Measurements from ENCODE around the gene RELN. TPM values are rescaled to one million over a fixed set of nuclear protein-coding genes. Genes with fewer than 3 reads are reported as not detected.

RELN gene
- total and polyA plus RNA-seq, 9 of the 15 experiments (the other 6 are each of a cell fraction or from before 2014, with no cell fraction given) = 12.9 to 43.2 (median 18.1) TPM

DNA sequence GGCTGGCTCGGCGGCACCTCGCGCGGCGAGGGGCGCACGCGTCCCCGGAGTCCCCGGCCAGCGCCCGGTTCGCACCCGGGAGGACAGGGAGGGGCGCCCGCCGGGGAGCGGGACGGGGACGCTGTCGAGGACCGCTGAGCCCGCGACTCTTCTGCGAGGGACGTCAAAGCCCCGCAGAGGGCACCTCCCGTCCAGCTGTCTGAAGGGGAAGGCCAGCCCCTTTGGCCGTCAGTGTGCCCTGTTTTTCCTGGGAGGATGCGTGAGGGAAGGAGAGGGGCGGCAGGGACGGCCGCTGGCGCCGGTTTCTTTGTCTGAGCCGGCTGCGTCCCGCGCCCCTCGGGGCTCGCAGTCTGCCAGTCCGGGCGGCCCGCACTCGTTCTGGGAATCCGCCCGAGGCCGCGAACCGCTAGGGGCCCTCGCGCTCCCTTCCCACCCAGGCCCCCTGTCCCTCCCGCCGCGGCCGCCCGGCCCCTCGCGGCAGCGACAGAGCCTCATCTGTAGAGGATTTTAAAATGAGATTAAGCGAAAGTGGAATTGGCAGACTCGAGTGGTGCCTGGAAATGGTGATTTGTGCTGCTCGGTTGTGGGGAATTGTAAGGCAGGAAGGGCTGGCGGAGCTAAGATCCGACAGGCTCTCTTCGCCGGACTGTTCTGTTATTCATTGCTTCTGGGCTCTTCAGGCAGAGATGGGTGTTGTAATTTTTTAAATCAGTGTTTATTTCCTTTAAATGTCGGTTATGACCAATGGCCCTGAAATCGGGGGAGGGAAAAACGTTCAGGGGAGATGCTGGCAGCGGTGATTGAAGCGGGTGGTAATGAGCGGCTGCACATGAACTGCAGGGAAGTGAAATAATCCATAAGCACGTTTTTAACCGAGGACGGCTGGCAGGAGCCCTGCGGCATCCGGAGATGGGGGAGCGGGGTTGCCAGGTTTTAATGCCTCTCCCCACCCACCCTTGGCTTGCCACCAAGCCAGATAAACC lies 618 bp upstream of the RELN start (continued):
- no peak for TF ChIP-seq PYGO2 (tag; IDR thresholded peaks at IDR 0.05)
- TF ChIP-seq ZBTB7A (IDR thresholded peaks at IDR 0.05; ENCODE audit: borderline replicate concordance, control insufficient read depth, low read depth, low read length) = peak; percentile 85; the same call in 1 of the 2 replicates
- TF ChIP-seq, protein P1, sequence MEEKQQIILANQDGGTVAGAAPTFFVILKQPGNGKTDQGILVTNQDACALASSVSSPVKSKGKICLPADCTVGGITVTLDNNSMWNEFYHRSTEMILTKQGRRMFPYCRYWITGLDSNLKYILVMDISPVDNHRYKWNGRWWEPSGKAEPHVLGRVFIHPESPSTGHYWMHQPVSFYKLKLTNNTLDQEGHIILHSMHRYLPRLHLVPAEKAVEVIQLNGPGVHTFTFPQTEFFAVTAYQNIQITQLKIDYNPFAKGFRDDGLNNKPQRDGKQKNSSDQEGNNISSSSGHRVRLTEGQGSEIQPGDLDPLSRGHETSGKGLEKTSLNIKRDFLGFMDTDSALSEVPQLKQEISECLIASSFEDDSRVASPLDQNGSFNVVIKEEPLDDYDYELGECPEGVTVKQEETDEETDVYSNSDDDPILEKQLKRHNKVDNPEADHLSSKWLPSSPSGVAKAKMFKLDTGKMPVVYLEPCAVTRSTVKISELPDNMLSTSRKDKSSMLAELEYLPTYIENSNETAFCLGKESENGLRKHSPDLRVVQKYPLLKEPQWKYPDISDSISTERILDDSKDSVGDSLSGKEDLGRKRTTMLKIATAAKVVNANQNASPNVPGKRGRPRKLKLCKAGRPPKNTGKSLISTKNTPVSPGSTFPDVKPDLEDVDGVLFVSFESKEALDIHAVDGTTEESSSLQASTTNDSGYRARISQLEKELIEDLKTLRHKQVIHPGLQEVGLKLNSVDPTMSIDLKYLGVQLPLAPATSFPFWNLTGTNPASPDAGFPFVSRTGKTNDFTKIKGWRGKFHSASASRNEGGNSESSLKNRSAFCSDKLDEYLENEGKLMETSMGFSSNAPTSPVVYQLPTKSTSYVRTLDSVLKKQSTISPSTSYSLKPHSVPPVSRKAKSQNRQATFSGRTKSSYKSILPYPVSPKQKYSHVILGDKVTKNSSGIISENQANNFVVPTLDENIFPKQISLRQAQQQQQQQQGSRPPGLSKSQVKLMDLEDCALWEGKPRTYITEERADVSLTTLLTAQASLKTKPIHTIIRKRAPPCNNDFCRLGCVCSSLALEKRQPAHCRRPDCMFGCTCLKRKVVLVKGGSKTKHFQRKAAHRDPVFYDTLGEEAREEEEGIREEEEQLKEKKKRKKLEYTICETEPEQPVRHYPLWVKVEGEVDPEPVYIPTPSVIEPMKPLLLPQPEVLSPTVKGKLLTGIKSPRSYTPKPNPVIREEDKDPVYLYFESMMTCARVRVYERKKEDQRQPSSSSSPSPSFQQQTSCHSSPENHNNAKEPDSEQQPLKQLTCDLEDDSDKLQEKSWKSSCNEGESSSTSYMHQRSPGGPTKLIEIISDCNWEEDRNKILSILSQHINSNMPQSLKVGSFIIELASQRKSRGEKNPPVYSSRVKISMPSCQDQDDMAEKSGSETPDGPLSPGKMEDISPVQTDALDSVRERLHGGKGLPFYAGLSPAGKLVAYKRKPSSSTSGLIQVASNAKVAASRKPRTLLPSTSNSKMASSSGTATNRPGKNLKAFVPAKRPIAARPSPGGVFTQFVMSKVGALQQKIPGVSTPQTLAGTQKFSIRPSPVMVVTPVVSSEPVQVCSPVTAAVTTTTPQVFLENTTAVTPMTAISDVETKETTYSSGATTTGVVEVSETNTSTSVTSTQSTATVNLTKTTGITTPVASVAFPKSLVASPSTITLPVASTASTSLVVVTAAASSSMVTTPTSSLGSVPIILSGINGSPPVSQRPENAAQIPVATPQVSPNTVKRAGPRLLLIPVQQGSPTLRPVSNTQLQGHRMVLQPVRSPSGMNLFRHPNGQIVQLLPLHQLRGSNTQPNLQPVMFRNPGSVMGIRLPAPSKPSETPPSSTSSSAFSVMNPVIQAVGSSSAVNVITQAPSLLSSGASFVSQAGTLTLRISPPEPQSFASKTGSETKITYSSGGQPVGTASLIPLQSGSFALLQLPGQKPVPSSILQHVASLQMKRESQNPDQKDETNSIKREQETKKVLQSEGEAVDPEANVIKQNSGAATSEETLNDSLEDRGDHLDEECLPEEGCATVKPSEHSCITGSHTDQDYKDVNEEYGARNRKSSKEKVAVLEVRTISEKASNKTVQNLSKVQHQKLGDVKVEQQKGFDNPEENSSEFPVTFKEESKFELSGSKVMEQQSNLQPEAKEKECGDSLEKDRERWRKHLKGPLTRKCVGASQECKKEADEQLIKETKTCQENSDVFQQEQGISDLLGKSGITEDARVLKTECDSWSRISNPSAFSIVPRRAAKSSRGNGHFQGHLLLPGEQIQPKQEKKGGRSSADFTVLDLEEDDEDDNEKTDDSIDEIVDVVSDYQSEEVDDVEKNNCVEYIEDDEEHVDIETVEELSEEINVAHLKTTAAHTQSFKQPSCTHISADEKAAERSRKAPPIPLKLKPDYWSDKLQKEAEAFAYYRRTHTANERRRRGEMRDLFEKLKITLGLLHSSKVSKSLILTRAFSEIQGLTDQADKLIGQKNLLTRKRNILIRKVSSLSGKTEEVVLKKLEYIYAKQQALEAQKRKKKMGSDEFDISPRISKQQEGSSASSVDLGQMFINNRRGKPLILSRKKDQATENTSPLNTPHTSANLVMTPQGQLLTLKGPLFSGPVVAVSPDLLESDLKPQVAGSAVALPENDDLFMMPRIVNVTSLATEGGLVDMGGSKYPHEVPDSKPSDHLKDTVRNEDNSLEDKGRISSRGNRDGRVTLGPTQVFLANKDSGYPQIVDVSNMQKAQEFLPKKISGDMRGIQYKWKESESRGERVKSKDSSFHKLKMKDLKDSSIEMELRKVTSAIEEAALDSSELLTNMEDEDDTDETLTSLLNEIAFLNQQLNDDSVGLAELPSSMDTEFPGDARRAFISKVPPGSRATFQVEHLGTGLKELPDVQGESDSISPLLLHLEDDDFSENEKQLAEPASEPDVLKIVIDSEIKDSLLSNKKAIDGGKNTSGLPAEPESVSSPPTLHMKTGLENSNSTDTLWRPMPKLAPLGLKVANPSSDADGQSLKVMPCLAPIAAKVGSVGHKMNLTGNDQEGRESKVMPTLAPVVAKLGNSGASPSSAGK (IDR thresholded peaks at IDR 0.05) = peak; percentile 78
- no peak for TF ChIP-seq TAL1 (IDR thresholded peaks at IDR 0.05)
- 0 out of 2 replicates have a peak, but pooled peaks have one; percentile 14 for TF ChIP-seq RB1 (IDR thresholded peaks at IDR 0.05; ENCODE audit: low read depth)
- TF ChIP-seq POLR2G (IDR thresholded peaks at IDR 0.05; ENCODE audit: low read depth, low read length) = peak; percentile 74
- no peak for TF ChIP-seq ZNF583 (CRISPR knock-in tag; IDR thresholded peaks at IDR 0.05)
- no peak for TF ChIP-seq USF1 (CRISPR knock-in tag; IDR thresholded peaks at IDR 0.05)
- TF ChIP-seq, protein P2, sequence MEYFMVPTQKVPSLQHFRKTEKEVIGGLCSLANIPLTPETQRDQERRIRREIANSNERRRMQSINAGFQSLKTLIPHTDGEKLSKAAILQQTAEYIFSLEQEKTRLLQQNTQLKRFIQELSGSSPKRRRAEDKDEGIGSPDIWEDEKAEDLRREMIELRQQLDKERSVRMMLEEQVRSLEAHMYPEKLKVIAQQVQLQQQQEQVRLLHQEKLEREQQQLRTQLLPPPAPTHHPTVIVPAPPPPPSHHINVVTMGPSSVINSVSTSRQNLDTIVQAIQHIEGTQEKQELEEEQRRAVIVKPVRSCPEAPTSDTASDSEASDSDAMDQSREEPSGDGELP (CRISPR knock-in tag; IDR thresholded peaks at IDR 0.05; ENCODE audit: borderline replicate concordance) = peak; percentile 64; the same call in 1 of the 2 replicates
- TF ChIP-seq KDM5B (IDR thresholded peaks at IDR 0.05; ENCODE audit: insufficient replicate concordance, low read depth, low read length) = peak; percentile 59
- no peak for TF ChIP-seq EP300 (IDR thresholded peaks at IDR 0.05; ENCODE audit: low read length)
- TF ChIP-seq BACH1 (tag; IDR thresholded peaks at IDR 0.05) = no peak
- peak; percentile 17; the same call in 1 of the 2 replicates for TF ChIP-seq SUPT5H (IDR thresholded peaks at IDR 0.05)
- TF ChIP-seq ZNF23 (CRISPR knock-in tag; IDR thresholded peaks at IDR 0.05) = no peak
